ENCODE results near the gene PCP4L1.

DNA sequence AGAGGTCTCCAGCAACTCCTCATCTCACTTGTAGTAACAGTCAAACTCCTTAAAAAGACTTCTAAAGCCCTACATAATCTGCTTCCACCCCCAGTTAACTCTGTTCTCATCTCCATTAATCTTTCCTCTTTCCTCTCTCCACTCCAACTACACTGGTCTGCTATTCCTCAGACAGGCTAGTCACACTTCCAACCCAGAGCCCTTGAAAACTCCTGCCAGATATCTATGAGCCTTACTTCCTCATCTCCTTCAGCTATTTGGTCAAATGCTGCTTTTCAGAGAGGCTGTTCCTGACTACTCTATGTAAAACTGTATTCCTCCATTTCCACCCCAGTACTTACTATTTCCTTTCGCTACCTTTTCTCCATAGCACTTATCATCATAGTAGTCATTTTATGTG, 24.4 kb downstream of the PCP4L1 start:
- TF ChIP-seq EZH2 (IDR thresholded peaks at IDR 0.05; ENCODE audit: insufficient read depth, poor library complexity, severe bottlenecking) (no peak), EZH2phosphoT487 (IDR thresholded peaks at IDR 0.05; ENCODE audit: insufficient read depth, low read depth) (no peak)

Data from GM23248 (cell line).